Stomach (tissue), 4 donors: Measurements from ENCODE around the gene WBP2.
"Not testable (repeated sequence)": the region's sequence is repeated elsewhere in the genome, so short reads cannot be mapped to it uniquely, and the experiment has no call there.

Experiments used
- CTCF ChIP-seq, 7 experiments: fragments of 450-650 bp in 4 of 7; fragments of 200-600 bp in 3 of 7; sonication (generic) in 3 of 7; IDR thresholded peaks; one replicate each; pipeline ENCODE4 v1.5.1; 2016 to 2019; ENCODE audit warnings: antibody characterized with exemption in 7 of 7, control low read depth in 2 of 7, mild to moderate bottlenecking in 1 of 7
- EP300 ChIP-seq: sonication (generic); formaldehyde crosslinking; IDR thresholded peaks from one replicate; pipeline ENCODE4 v1.6.1; 2017; ENCODE audit warnings: antibody characterized with exemption
- POLR2AphosphoS5 ChIP-seq, 3 donors: sonication (generic); formaldehyde crosslinking; IDR thresholded peaks; one replicate each; pipeline ENCODE4 v1.6.1; 2016; ENCODE audit warnings: antibody characterized with exemption in 3 of 3

GRCh38 chr17:75870228-75870627 lies 15.1 kb upstream of the WBP2 start:
- TF ChIP-seq EP300; CTCF (IDR thresholded peaks at IDR 0.05); POLR2AphosphoS5 (IDR thresholded peaks at IDR 0.05): not testable (repeated sequence)
